Hematopoietic multipotent progenitor cell treated with erythropoietin and hydrocortisone succinate and interleukin-3 and kit ligand, for 8 days (in vitro differentiated cells): ENCODE results near the gene CDC34.
A peak's percentile ranks its signal among the peaks of the same experiment; 100 is the strongest.

Experiments used
- DNase-seq: peaks from one replicate; pipeline ENCODE4 v3.0.0-alpha.2; 2015

Gene CDC34

GRCh38 chr19:531753-532560, at the start of gene CDC34:
Gene CDC34 (plus strand): TSS chr19:531760. CDS start chr19:531932, 172 bp downstream.
- DNase-seq = no peak

- DNase-seq = no peak
Measured at GRCh38 chr19:482186-483041, 49.1 kb upstream of the CDC34 start.

GRCh38 chr19:483332-484072, 48.1 kb upstream of the CDC34 start:
- no peak for DNase-seq

- no peak for DNase-seq
Measured at GRCh38 chr19:484494-484893, 47.1 kb upstream of the CDC34 start.

GRCh38 chr19:485077-485476, 46.5 kb upstream of the CDC34 start:
- no peak for DNase-seq

GRCh38 chr19:485583-486236, 45.9 kb upstream of the CDC34 start:
- DNase-seq = no peak

- DNase-seq = peak; percentile 91
Measured at GRCh38 chr19:488505-489417, 42.8 kb upstream of the CDC34 start.

- peak; percentile 41 for DNase-seq
Measured at GRCh38 chr19:489418-490196, 42.0 kb upstream of the CDC34 start.

- DNase-seq = no peak
Measured at GRCh38 chr19:491146-491741, 40.3 kb upstream of the CDC34 start.

- DNase-seq = no peak
Measured at GRCh38 chr19:492091-492531, 39.4 kb upstream of the CDC34 start.

GRCh38 chr19:493391-494170, 38.0 kb upstream of the CDC34 start:
- DNase-seq = no peak

- DNase-seq = no peak
Measured at GRCh38 chr19:494171-495080, 37.1 kb upstream of the CDC34 start.

GRCh38 chr19:495081-495401, 36.5 kb upstream of the CDC34 start:
- DNase-seq = no peak

- peak; percentile 41 for DNase-seq
Measured at GRCh38 chr19:495402-496111, 36.0 kb upstream of the CDC34 start.

GRCh38 chr19:496112-496665, 35.4 kb upstream of the CDC34 start, which contains the start of gene MADCAM1:
Gene MADCAM1 (plus strand): TSS chr19:496486. CDS start chr19:496500, 14 bp downstream.
- no peak for DNase-seq

- no peak for DNase-seq
Measured at GRCh38 chr19:496986-497385, 34.6 kb upstream of the CDC34 start.

GRCh38 chr19:497491-497868, 34.1 kb upstream of the CDC34 start:
- DNase-seq = no peak
